Measurements from ENCODE around the gene RIN3. TPM values are rescaled to one million over a fixed set of nuclear protein-coding genes. Genes with fewer than 3 reads are reported as not detected.

RIN3 gene
- total RNA-seq, 1 experiment from 2014 or later = 2.4 TPM

GRCh38 chr14:92632546-92633273, 119.1 kb downstream of the RIN3 start:
- no peak overlapping the region for H3K27ac ChIP-seq (ENCODE audit: low read depth, low read length, poor library complexity, severe bottlenecking)
- intact Hi-C loops (cut with micrococcal nuclease; ENCODE audit: unreplicated experiment) = no loop called here
- TF ChIP-seq EZH2 (IDR thresholded peaks at IDR 0.05; ENCODE audit: borderline replicate concordance, low read depth, low read length, poor library complexity, severe bottlenecking) (no peak), CTCF (conservative IDR thresholded peaks at IDR 0.05; ENCODE audit: low read depth, low read length) (no peak)
- H3K4me1 ChIP-seq (ENCODE audit: insufficient read depth, low read length, poor library complexity, severe bottlenecking) = peaks cover 5% of the 10 kb centered on the region
- no TSS peak for BruUV-seq (replicated peaks)
- CTCF ChIA-PET = no interaction called here
- H3K4me3 ChIP-seq (ENCODE audit: low read depth, low read length, poor library complexity, severe bottlenecking) = no peak overlapping the region
- H3K36me3 ChIP-seq (ENCODE audit: insufficient read depth, low read length, poor library complexity, severe bottlenecking) = no peaks in the 10 kb centered on the region
- no peaks in the 10 kb centered on the region for H3K27me3 ChIP-seq (replicated peaks; ENCODE audit: insufficient read depth, low read depth, low read length, poor library complexity)
- DNase-seq (ENCODE audit: low spot score) = no peak
- POLR2A ChIA-PET (ENCODE audit: low non-redundant PET) = no interaction called here
- H3K9me3 ChIP-seq (ENCODE audit: low read depth, low read length, poor library complexity, severe bottlenecking) = no peaks in the 10 kb centered on the region

- Histone ChIP-seq H3K27me3 (replicated peaks; ENCODE audit: insufficient read depth, low read depth, low read length, poor library complexity) (no peaks in the 10 kb centered on the region), H3K4me1 (ENCODE audit: insufficient read depth, low read length, poor library complexity, severe bottlenecking) (peaks cover 5% of the 10 kb centered on the region), H3K27ac (ENCODE audit: low read depth, low read length, poor library complexity, severe bottlenecking) (no peak overlapping the region), H3K36me3 (ENCODE audit: insufficient read depth, low read length, poor library complexity, severe bottlenecking) (no peaks in the 10 kb centered on the region), H3K9me3 (ENCODE audit: low read depth, low read length, poor library complexity, severe bottlenecking) (no peaks in the 10 kb centered on the region), H3K4me3 (ENCODE audit: low read depth, low read length, poor library complexity, severe bottlenecking) (no peak overlapping the region)
- CTCF ChIA-PET = no interaction called here
- BruUV-seq (replicated peaks) = no TSS peak
- POLR2A ChIA-PET (ENCODE audit: low non-redundant PET) = no interaction called here
- TF ChIP-seq CTCF (conservative IDR thresholded peaks at IDR 0.05; ENCODE audit: low read depth, low read length) = no peak
- no peak for TF ChIP-seq EZH2 (IDR thresholded peaks at IDR 0.05; ENCODE audit: borderline replicate concordance, low read depth, low read length, poor library complexity, severe bottlenecking)
- intact Hi-C loops (cut with micrococcal nuclease; ENCODE audit: unreplicated experiment) = no loop called here
- no peak for DNase-seq (ENCODE audit: low spot score)
Measured at GRCh38 chr14:92633274-92633616, 119.7 kb downstream of the RIN3 start.

- intact Hi-C loops (cut with micrococcal nuclease; ENCODE audit: unreplicated experiment) = no loop called here
- CTCF ChIA-PET = no interaction called here
Measured at GRCh38 chr14:92633724-92634123, 120.1 kb downstream of the RIN3 start.

More at GRCh38 chr14:92633724-92634123, 120.1 kb downstream of the RIN3 start:
- H3K4me1 ChIP-seq (ENCODE audit: insufficient read depth, low read length, poor library complexity, severe bottlenecking) = peaks cover 5% of the 10 kb centered on the region
- BruUV-seq (replicated peaks) = no TSS peak
- H3K9me3 ChIP-seq (ENCODE audit: low read depth, low read length, poor library complexity, severe bottlenecking) = no peaks in the 10 kb centered on the region
- TF ChIP-seq CTCF (conservative IDR thresholded peaks at IDR 0.05; ENCODE audit: low read depth, low read length) (no peak), EZH2 (IDR thresholded peaks at IDR 0.05; ENCODE audit: borderline replicate concordance, low read depth, low read length, poor library complexity, severe bottlenecking) (no peak)
- no peaks in the 10 kb centered on the region for H3K27me3 ChIP-seq (replicated peaks; ENCODE audit: insufficient read depth, low read depth, low read length, poor library complexity)
- H3K27ac ChIP-seq (ENCODE audit: low read depth, low read length, poor library complexity, severe bottlenecking) = no peak overlapping the region
- H3K36me3 ChIP-seq (ENCODE audit: insufficient read depth, low read length, poor library complexity, severe bottlenecking) = no peaks in the 10 kb centered on the region
- POLR2A ChIA-PET (ENCODE audit: low non-redundant PET) = no interaction called here
- DNase-seq (ENCODE audit: low spot score) = no peak
- H3K4me3 ChIP-seq (ENCODE audit: low read depth, low read length, poor library complexity, severe bottlenecking) = no peak overlapping the region
